ENCODE results near the gene ZC3HAV1. TPM values are rescaled to one million over a fixed set of nuclear protein-coding genes. Genes with fewer than 3 reads are reported as not detected.

The ZC3HAV1 gene
- total and polyA plus RNA-seq, 9 of the 15 experiments (the other 6 are each of a cell fraction or from before 2014, with no cell fraction given): 11.9 to 40.5 (median 23.9) TPM

GRCh38 chr7:139124084-139124914 lies 14.8 kb upstream of the ZC3HAV1 start (continued):
- TF ChIP-seq FOXP4 (CRISPR knock-in tag; IDR thresholded peaks at IDR 0.05; ENCODE audit: borderline replicate concordance) (no peak), SRSF1 (IDR thresholded peaks at IDR 0.05; ENCODE audit: low read depth, low read length) (no peak), PTRF (tag; IDR thresholded peaks at IDR 0.05) (no peak), ID3 (CRISPR knock-in tag; IDR thresholded peaks at IDR 0.05) (no peak), ID3 (tag; IDR thresholded peaks at IDR 0.05) (no peak; the same call in 1 of the 2 replicates), ZSCAN29 (IDR thresholded peaks at IDR 0.05) (no peak), SNIP1 (IDR thresholded peaks at IDR 0.05; ENCODE audit: low read depth) (0 out of 2 replicates have a peak, but pooled peaks have one; percentile 5), AFF1 (IDR thresholded peaks at IDR 0.05; ENCODE audit: low read depth in 1 of 2, partially characterized antibody in 2 of 2) (peak in 1 of 2 experiments; percentile 95), ZNF589 (CRISPR knock-in tag; IDR thresholded peaks at IDR 0.05; ENCODE audit: low read depth) (no peak), EGR1 (conservative IDR thresholded peaks at IDR 0.05) (peak; percentile 96), ZNF318 (IDR thresholded peaks at IDR 0.05; ENCODE audit: borderline replicate concordance in 1 of 2, low read depth in 1 of 2) (peak in 1 of 2 experiments; percentile 84; a peak in 2 of 4 replicates)

All from K562 (cell line).